GM12864 (cell line): ENCODE data around the gene MMD2.

Experiments used
- DNase-seq: peaks from one replicate; pipeline ENCODE4 v3.0.0-alpha.2; 2011; ENCODE audit warnings: low read depth
- H3K4me3 ChIP-seq: 2 replicates; pipeline ENCODE4 v1.5.1; 2011; ENCODE audit warnings: mild to moderate bottlenecking, low read depth, low read length, control low read depth
- TF ChIP-seq, protein P1 (sequence below): IDR thresholded peaks from 2 replicates; pipeline ENCODE4 v1.5.1; 2011; ENCODE audit warnings: low read depth, mild to moderate bottlenecking, moderate library complexity, low read length, control low read depth, inconsistent platforms; ENCODE audit errors: missing control alignments

The MMD2 gene

DNA sequence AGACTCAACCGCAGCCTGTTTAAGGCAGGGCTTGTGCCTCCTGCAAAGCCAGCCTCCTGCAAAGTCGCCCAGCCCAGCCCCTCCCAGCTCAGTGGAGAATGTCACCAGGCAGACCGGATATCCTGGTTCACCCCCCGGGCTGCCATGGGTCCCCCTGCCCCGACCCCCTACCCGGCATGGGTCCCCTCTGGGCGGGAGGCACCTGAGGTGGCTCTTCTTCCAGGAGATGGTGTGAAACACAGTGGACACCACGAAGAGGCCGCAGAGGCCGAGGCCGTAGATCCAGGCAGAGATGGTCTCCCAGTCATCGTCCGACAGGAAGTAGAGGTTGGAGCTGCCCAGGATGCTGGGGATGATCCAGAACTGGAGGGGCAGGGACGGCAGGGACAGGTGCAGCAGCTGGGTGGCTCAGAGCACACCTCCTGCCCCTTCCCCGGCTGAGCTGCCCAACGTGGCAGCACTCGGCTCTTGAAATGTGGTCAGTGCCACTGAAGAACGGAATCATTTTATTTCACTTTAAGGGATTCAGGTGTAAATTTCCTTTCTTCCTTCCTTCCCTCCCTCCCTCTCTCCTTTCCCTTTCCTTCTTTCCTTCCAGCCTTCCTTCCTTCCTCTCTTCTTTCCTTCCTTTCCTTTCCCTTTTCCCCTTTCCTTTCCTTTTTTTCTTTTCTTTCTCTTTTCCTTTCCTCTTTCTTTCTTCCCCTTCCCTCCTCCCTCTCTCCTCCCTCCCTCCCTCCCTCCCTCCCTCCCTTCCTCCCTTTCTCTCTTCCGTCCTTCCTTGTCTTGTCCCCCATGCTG is 38.8 kb downstream of the MMD2 start:
- TF ChIP-seq, protein P1, sequence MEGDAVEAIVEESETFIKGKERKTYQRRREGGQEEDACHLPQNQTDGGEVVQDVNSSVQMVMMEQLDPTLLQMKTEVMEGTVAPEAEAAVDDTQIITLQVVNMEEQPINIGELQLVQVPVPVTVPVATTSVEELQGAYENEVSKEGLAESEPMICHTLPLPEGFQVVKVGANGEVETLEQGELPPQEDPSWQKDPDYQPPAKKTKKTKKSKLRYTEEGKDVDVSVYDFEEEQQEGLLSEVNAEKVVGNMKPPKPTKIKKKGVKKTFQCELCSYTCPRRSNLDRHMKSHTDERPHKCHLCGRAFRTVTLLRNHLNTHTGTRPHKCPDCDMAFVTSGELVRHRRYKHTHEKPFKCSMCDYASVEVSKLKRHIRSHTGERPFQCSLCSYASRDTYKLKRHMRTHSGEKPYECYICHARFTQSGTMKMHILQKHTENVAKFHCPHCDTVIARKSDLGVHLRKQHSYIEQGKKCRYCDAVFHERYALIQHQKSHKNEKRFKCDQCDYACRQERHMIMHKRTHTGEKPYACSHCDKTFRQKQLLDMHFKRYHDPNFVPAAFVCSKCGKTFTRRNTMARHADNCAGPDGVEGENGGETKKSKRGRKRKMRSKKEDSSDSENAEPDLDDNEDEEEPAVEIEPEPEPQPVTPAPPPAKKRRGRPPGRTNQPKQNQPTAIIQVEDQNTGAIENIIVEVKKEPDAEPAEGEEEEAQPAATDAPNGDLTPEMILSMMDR, result no peak
- DNase-seq, result no peak
- H3K4me3 ChIP-seq, result no peak overlapping the region

DNA sequence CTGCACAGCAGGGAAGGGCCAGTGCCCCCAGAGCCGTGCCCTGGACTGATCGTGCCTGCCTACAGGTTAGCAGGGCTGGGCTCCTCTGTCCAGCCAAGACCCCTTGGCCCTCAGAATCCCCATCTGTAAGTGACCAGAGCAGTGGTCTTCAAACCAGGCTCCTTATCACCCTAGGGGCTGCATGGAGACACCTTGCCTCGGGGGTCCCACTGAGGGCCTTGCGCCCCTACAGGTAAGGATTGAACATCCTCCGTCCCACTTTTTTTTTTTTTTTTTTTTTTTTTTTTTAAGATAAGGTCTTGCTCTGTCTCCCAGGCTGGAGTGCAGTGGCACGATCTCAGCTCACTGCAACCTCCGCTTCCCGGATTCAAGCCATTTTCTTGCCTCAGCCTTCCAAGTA is 42.9 kb downstream of the MMD2 start:
- TF ChIP-seq, protein P1, result no peak
- no peak for DNase-seq
- no peak overlapping the region for H3K4me3 ChIP-seq

DNA sequence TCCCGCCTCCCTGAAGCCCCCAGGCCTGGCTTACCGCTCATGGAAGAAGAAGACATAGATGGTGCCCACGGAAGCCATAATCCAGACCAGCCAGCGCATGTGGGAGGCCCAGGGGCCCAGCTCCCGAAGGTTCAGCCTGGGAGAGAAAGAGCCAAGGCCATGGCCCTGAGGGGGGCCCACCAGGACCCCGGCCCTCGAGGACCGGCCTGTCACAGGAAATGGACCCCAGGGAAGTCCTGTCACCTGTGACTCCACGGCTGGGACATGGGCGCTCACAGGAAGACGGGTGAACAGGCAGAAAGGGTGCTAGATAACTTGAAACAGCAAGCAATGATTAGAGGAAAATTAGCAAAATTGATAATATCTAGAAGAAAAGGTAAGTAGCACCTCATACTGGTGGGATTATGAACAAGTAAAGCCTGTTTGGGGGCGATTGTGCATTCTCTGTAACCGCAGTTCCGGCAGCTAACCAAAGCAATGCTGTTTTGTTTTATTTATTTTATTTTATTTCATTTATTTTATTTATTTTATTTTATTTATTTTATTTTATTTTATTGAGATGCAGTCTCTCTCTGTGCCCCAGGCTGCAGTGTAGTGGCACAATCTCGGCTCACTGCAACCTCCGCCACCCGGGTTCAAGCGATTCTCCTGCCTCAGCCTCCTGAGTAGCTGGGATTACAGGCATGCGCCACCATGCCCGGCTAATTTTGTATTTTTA is 47.7 kb downstream of the MMD2 start:
- TF ChIP-seq, protein P1, result no peak
- H3K4me3 ChIP-seq, result no peak overlapping the region
- DNase-seq, result no peak

DNA sequence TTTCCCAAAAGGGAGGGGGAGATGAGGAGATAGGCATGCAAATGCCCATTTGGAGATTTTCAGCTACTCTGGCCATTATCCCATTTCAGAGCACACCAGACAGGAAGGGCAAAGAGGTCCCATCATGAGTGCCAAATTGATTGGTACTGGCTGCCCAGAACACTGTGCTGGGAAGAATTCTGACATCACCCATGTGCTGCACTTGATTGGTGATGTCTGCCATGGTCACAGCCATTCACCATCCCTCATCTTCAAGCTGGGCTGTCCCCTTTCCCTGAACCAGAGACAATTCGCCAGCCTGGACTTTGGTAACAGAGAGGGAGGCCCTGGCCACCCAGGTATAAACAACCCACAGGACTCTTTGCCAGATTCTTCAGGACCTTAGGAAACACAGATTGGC is 52.3 kb downstream of the MMD2 start:
- TF ChIP-seq, protein P1, result no peak
- H3K4me3 ChIP-seq, result no peak overlapping the region
- DNase-seq, result no peak

DNA sequence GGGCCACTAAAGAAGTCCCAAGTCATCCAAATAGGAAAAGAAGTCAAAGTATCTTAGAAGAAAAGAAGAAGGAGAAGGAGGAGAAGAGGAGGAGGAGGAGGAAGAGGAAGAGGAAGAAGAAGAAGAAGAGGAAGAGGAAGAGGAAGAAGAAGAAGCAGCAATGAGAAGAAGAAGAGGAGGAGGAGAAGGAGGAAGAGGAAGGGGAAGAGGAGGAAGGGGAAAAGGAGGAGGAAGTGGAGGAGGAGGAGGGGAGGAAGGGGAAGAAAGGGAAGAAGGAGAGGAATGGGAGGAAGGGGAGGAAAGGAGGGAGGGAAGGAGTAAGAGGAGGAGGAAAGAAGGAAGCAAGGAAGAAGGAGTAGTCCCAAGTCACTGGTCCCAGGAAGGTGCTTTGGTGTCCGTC is 53.8 kb downstream of the MMD2 start:
- TF ChIP-seq, protein P1, result no peak
- DNase-seq, result no peak
- H3K4me3 ChIP-seq, result no peak overlapping the region

DNA sequence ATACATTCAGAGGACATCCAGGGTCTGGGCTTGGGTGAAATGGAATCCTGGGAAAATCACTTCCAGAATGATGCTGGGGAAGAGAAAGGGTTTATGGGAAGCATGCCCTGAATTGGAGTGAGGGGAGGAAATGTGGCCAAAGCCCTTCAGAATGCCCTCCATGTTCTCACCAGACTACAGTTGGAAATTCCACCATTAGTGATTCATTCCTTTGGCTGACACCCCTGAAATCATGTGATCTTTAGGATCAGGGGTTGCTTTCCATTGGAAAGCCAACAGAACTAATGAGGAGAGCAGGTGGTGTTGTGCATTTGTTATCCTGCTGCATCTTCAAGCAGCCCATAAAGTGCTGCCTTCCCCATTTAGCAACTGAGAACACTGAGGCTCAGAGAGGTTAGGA is 54.6 kb downstream of the MMD2 start:
- no peak overlapping the region for H3K4me3 ChIP-seq
- TF ChIP-seq, protein P1, result no peak

DNA sequence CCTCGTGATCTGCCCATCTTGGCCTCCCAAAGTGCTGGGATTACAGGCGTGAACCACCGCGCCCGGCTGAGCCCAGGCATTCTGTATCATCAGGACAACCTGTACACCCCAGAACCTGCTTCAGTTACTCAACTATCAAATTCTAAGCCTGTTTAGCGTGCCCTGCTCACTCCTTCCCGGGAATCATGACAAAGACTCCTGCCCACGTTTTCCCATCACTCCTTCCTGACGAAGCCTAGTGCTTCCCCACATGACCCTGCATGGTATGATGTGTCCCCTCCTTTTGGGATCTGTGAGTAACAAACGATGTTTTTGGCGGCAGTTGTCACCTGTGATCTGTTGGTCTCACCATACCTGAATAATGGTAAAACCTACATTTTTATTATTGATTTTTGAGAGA is 63.2 kb downstream of the MMD2 start:
- TF ChIP-seq, protein P1, result no peak
- DNase-seq, result no peak
- H3K4me3 ChIP-seq, result no peak overlapping the region

More for the DNA sequence above, 54.6 kb downstream of the MMD2 start:
- no peak for DNase-seq
